H9 (cell line): ENCODE results near the gene TEKT4. TPM values are rescaled to one million over a fixed set of nuclear protein-coding genes. Genes with fewer than 3 reads are reported as not detected.

Experiments
- DNase-seq: peaks from one replicate; pipeline ENCODE4 v3.0.0-alpha.2; 2017
- H2AFZ ChIP-seq: one replicate; pipeline ENCODE4 v1.6.1; 2013; ENCODE audit warnings: mild to moderate bottlenecking, low read length, control low read depth, moderate library complexity
- H2AK5ac ChIP-seq: 2 replicates; pipeline ENCODE4 v1.6.1; 2013; ENCODE audit warnings: low read length, control low read depth, mixed read lengths; ENCODE audit not compliant: insufficient read length
- H2BK120ac ChIP-seq: one replicate; pipeline ENCODE4 v1.6.1; 2013; ENCODE audit warnings: low read depth, mild to moderate bottlenecking, low read length, control low read depth, inconsistent platforms; ENCODE audit not compliant: poor library complexity, severe bottlenecking
- H2BK12ac ChIP-seq: 2 replicates; pipeline ENCODE4 v1.6.1; 2013; ENCODE audit warnings: low read length, control low read depth, mixed read lengths, low read depth; ENCODE audit not compliant: insufficient read length
- H2BK15ac ChIP-seq: 2 replicates; pipeline ENCODE4 v1.6.1; 2013; ENCODE audit warnings: low read depth, low read length, control low read depth
- H2BK20ac ChIP-seq: one replicate; pipeline ENCODE4 v1.6.1; 2013; ENCODE audit warnings: low read depth, mild to moderate bottlenecking, low read length, control low read depth, inconsistent platforms; ENCODE audit not compliant: poor library complexity, severe bottlenecking
- H2BK5ac ChIP-seq: 2 replicates; pipeline ENCODE4 v1.6.1; 2013; ENCODE audit warnings: low read length, control low read depth, mixed read lengths; ENCODE audit not compliant: insufficient read length
- H3K14ac ChIP-seq: 2 replicates; pipeline ENCODE4 v1.6.1; 2013; ENCODE audit warnings: low read length, control low read depth; ENCODE audit not compliant: insufficient read depth
- H3K18ac ChIP-seq: 2 replicates; pipeline ENCODE4 v1.6.1; 2013; ENCODE audit warnings: low read depth, mild to moderate bottlenecking, mixed read lengths, low read length, control low read depth; ENCODE audit not compliant: insufficient read length
- H3K23ac ChIP-seq: 2 replicates; pipeline ENCODE4 v1.6.1; 2013; ENCODE audit warnings: low read length, control low read depth, mixed read lengths, low read depth; ENCODE audit not compliant: insufficient read length
- H3K23me2 ChIP-seq: 2 replicates; pipeline ENCODE4 v1.6.1; 2013; ENCODE audit warnings: low read depth, mild to moderate bottlenecking, mixed read lengths, low read length, control low read depth; ENCODE audit not compliant: insufficient read length, poor library complexity, severe bottlenecking
- H3K27ac ChIP-seq: 2 replicates; pipeline ENCODE4 v1.5.1; 2013; ENCODE audit warnings: low read length, control low read depth, mixed read lengths, low read depth; ENCODE audit not compliant: insufficient read length
- H3K27me3 ChIP-seq: 2 replicates; pipeline ENCODE4 v1.6.1; 2013; ENCODE audit warnings: low read length, control low read depth, inconsistent platforms; ENCODE audit not compliant: insufficient read depth
- H3K4ac ChIP-seq: 2 replicates; pipeline ENCODE4 v1.6.1; 2013; ENCODE audit warnings: low read depth, mild to moderate bottlenecking, control low read depth, inconsistent platforms, low read length, moderate library complexity
- H3K4me1 ChIP-seq: 2 replicates; pipeline ENCODE4 v1.6.1; 2013; ENCODE audit warnings: low read length, control low read depth, inconsistent platforms; ENCODE audit not compliant: insufficient read depth
- H3K4me2 ChIP-seq: 2 replicates; pipeline ENCODE4 v1.6.1; 2013; ENCODE audit warnings: low read length, control low read depth, mixed read lengths; ENCODE audit not compliant: insufficient read length, insufficient read depth
- H3K56ac ChIP-seq: 2 replicates; pipeline ENCODE4 v1.6.1; 2013; ENCODE audit warnings: low read depth, mild to moderate bottlenecking, mixed read lengths, low read length, control low read depth; ENCODE audit not compliant: insufficient read length
- H3K79me1 ChIP-seq: 2 replicates; pipeline ENCODE4 v1.6.1; 2013; ENCODE audit warnings: low read depth, mild to moderate bottlenecking, moderate library complexity, low read length, control low read depth, inconsistent platforms; ENCODE audit not compliant: insufficient read depth, poor library complexity, severe bottlenecking
- H3K79me2 ChIP-seq: 2 replicates; pipeline ENCODE4 v1.6.1; 2013; ENCODE audit warnings: low read length, control low read depth, inconsistent platforms; ENCODE audit not compliant: insufficient read depth
- H3K9ac ChIP-seq: 2 replicates; pipeline ENCODE4 v1.6.1; 2013; ENCODE audit warnings: low read length, control low read depth, mixed read lengths; ENCODE audit not compliant: insufficient read length; ENCODE audit errors: extremely low read depth
- H3K9me3 ChIP-seq: one replicate; pipeline ENCODE4 v1.6.1; 2013; ENCODE audit warnings: low read depth, low read length, inconsistent platforms; ENCODE audit not compliant: control insufficient read depth
- H3T11ph ChIP-seq: one replicate; pipeline ENCODE4 v1.6.1; 2013; ENCODE audit warnings: mild to moderate bottlenecking, low read length, control low read depth, inconsistent platforms
- H4K20me1 ChIP-seq: one replicate; pipeline ENCODE4 v1.6.1; 2013; ENCODE audit not compliant: control insufficient read depth, insufficient read length, insufficient read depth
- H4K5ac ChIP-seq: 2 replicates; pipeline ENCODE4 v1.6.1; 2013; ENCODE audit warnings: low read depth, mild to moderate bottlenecking, mixed read lengths, low read length, control low read depth; ENCODE audit not compliant: insufficient read length
- H4K8ac ChIP-seq: replicated peaks from 2 replicates; pipeline ENCODE4 v1.6.1; 2013; ENCODE audit warnings: low read length, control low read depth, mixed read lengths, low read depth; ENCODE audit not compliant: insufficient read length
- H4K91ac ChIP-seq: 2 replicates; pipeline ENCODE4 v1.6.1; 2013; ENCODE audit warnings: low read depth, mild to moderate bottlenecking, moderate library complexity, mixed read lengths, low read length, control low read depth; ENCODE audit not compliant: insufficient read length
- H3K27ac Mint-ChIP-seq, 3 experiments: 2 replicates in 2 of 3; 3 replicates in 1 of 3; pipeline ENCODE4 v1.8.0; 2020 to 2021; ENCODE audit warnings: mixed read lengths in 3 of 3, mild to moderate bottlenecking in 1 of 3, moderate library complexity in 1 of 3
- H3K27me3 Mint-ChIP-seq: 2 replicates; pipeline ENCODE4 v1.8.0; 2021; ENCODE audit warnings: low read depth, mild to moderate bottlenecking, moderate library complexity, mixed read lengths
- H3K36me3 Mint-ChIP-seq, 3 experiments: 2 replicates in 2 of 3; 3 replicates in 1 of 3; pipeline ENCODE4 v1.8.0; 2020 to 2021; ENCODE audit warnings: low read depth in 3 of 3, mixed read lengths in 3 of 3; ENCODE audit not compliant: insufficient read depth in 1 of 3
- H3K4me1 Mint-ChIP-seq, 2 experiments: 2 replicates each; pipeline ENCODE4 v1.8.0; 2020; ENCODE audit warnings: mixed read lengths in 2 of 2
- H3K4me3 Mint-ChIP-seq, 2 experiments: 2 replicates in 1 of 2; 3 replicates in 1 of 2; pipeline ENCODE4 v1.8.0; 2020 to 2021; ENCODE audit warnings: mild to moderate bottlenecking in 2 of 2, mixed read lengths in 2 of 2, moderate library complexity in 1 of 2
- H3K9me3 Mint-ChIP-seq, 2 experiments: 2 replicates in 1 of 2; 3 replicates in 1 of 2; pipeline ENCODE4 v1.8.0; 2020; ENCODE audit warnings: mild to moderate bottlenecking in 2 of 2, mixed read lengths in 2 of 2, moderate library complexity in 1 of 2
- WGBS: extraction: QIAGEN DNeasy Blood & Tissue Kit; methylation state at CpG from one replicate; pipeline ENCODE4 v1.1.7; 2013; ENCODE audit warnings: missing lambda C conversion rate, low lambda C conversion rate, mixed read lengths; ENCODE audit not compliant: insufficient read length; ENCODE audit errors: extremely low coverage; 5-methylcytosine and 5-hydroxymethylcytosine counted together
- total RNA-seq: library from RNA; stranded (reverse); gene quantifications from 2 replicates; pipeline ENCODE4 v1.2.1, GENCODE V29; 2021
- TF ChIP-seq, protein P1 (sequence below): fragments of 200-600 bp; sonication (generic); conservative IDR thresholded peaks from 3 replicates; pipeline ENCODE4 v1.8.0; 2021; ENCODE audit warnings: antibody characterized with exemption, mild to moderate bottlenecking

Gene TEKT4
- total RNA-seq, 1 experiment from 2014 or later = not detected

DNA sequence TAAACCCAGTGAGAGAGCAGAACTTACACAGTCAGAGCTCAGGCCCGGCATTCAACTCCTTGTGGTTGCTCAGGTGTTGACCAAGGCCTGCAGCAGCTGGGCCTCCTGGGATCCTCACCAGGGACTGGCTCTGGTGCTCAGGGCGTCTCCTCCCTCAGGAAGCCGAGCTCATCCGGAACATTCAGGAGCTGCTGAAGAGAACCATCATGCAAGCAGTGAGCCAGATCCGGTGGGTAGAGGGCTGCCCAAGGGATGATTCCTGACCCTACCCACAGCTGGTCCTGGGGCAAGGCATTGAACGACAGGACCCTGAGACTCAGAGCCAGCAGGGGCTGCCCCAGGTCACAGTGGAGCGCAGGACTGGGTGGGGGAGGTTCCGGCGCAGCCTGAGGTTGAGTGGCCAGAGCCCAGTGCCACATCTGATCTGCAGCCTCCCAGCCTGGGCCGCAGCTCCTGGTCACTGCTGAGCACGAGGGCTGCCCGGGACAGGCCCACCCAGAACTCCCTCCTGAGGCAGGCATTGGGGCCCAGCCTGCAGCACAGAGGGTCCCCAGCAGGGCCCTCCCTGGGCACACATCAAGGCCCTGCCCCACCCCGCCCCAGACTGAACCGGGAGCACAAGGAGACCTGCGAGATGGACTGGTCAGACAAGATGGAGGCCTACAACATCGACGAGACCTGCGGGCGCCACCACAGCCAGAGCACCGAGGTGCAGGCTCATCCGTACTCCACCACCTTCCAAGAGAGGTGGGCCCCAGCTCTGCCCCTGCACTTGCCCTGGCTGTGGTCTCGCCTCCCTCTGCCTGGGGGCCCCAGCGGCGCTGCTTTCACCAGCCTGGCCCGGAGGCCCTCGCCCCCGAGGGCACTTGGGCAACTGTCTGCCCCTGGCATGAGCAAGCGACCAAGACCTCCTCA, 2.4 kb downstream of the TEKT4 start:
- H3K4me2 ChIP-seq = no peak overlapping the region

More for the DNA sequence above, 2.4 kb downstream of the TEKT4 start:
- WGBS = no CpG with 5 or more reads among the region's 28 CpGs
- no peak overlapping the region for H3K23ac ChIP-seq
- Mint-ChIP-seq H3K36me3 (no peaks in the 10 kb centered on the region; a peak in 1 of 7 replicates), H3K4me1 (peaks cover 0 to 8% of the 10 kb centered on the region in 2 experiments; a peak in 2 of 4 replicates), H3K4me3 (no peak overlapping the region; a peak in 1 of 5 replicates), H3K9me3 (no peaks in the 10 kb centered on the region), H3K27me3 (peaks cover 60% of the 10 kb centered on the region), H3K27ac (no peak overlapping the region)
- H2BK120ac ChIP-seq = no peak overlapping the region
- H3K27me3 ChIP-seq = peaks cover 11% of the 10 kb centered on the region; the same call in 1 of the 2 replicates
- H3T11ph ChIP-seq = no peak overlapping the region
- H3K4me1 ChIP-seq = no peaks in the 10 kb centered on the region; the same call in 1 of the 2 replicates
- DNase-seq = peak; percentile 10
- H3K56ac ChIP-seq = no peak overlapping the region
- H2BK5ac ChIP-seq = no peak overlapping the region
- no peak overlapping the region for H4K91ac ChIP-seq
- H2BK15ac ChIP-seq = no peak overlapping the region
- TF ChIP-seq, protein P1, sequence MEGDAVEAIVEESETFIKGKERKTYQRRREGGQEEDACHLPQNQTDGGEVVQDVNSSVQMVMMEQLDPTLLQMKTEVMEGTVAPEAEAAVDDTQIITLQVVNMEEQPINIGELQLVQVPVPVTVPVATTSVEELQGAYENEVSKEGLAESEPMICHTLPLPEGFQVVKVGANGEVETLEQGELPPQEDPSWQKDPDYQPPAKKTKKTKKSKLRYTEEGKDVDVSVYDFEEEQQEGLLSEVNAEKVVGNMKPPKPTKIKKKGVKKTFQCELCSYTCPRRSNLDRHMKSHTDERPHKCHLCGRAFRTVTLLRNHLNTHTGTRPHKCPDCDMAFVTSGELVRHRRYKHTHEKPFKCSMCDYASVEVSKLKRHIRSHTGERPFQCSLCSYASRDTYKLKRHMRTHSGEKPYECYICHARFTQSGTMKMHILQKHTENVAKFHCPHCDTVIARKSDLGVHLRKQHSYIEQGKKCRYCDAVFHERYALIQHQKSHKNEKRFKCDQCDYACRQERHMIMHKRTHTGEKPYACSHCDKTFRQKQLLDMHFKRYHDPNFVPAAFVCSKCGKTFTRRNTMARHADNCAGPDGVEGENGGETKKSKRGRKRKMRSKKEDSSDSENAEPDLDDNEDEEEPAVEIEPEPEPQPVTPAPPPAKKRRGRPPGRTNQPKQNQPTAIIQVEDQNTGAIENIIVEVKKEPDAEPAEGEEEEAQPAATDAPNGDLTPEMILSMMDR = no peak
- no peak overlapping the region for H2AFZ ChIP-seq
- no peak overlapping the region for H3K18ac ChIP-seq
- no peak overlapping the region for H2BK12ac ChIP-seq
- no peak overlapping the region for H3K9ac ChIP-seq
- no peak overlapping the region for H3K4ac ChIP-seq
- no peak overlapping the region for H3K14ac ChIP-seq
- no peak overlapping the region for H3K27ac ChIP-seq
- H2AK5ac ChIP-seq = no peak overlapping the region
- H3K79me2 ChIP-seq = no peaks in the 10 kb centered on the region
- H4K5ac ChIP-seq = no peak overlapping the region
- no peak overlapping the region for H4K8ac ChIP-seq
- no peaks in the 10 kb centered on the region for H4K20me1 ChIP-seq
- H3K79me1 ChIP-seq = no peaks in the 10 kb centered on the region
- H2BK20ac ChIP-seq = no peak overlapping the region
- H3K23me2 ChIP-seq = no peaks in the 10 kb centered on the region
- H3K9me3 ChIP-seq = no peaks in the 10 kb centered on the region
